ENCODE results near the gene RALY.
A peak's percentile ranks its signal among the peaks of the same experiment; 100 is the strongest.
"Not testable (repeated sequence)": the region's sequence is repeated elsewhere in the genome, so short reads cannot be mapped to it uniquely, and the experiment has no call there.

RALY gene

DNA sequence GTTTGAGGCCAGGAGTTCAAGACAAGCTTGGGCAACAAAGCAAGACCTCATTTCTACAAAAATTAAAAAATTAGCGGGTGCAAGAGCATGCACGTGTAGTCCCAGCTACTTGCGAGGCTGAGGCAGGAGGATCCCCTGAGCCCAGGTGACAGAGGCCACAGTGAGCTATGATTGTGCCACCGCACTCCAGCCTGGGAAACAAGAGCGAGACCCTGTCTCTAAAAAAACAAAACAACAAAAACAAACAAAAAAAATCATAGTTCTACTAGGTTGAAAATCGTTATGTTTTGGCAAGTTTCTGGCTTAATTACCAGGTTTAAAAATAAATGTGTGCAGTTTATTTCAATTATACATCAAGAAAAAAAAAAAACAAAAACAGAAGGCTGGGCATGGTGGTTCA lies 115.7 kb downstream of the RALY start:
- DNase-seq (ENCODE audit: low read depth) = no peak

DNA sequence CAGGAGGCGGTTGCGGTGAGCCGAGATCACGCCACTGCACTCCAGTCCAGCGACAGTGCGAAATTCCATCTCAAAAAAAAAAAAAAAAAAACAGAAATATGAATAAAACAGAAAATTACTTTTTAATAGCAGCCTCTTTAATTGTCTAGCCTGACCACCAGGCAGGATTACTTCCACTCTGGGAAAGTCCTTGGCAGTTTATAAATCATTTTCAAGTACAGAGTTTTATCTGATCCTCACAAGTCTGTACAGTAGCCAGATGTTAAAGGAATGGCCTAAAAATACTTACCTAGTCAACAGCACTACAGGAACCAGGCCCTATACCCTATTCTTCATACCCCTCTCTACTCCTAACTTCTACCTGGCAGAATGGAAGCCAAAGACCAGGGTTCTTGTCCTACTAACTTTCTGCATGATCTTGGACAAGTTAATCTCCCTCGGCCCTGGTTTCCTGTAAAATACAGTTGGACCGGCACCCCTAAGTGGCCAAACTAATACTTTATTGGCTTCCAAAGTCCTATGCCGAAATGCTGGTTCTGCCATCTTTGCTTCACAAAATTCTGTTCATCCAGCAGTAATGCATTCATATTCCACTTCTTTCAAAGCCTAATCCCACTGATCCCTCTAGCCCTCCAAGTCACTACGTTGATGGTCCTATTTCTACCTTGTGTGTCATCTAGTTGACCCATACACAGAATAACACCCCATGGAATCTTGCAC lies 116.5 kb downstream of the RALY start:
- DNase-seq (ENCODE audit: low read depth) = no peak

DNA sequence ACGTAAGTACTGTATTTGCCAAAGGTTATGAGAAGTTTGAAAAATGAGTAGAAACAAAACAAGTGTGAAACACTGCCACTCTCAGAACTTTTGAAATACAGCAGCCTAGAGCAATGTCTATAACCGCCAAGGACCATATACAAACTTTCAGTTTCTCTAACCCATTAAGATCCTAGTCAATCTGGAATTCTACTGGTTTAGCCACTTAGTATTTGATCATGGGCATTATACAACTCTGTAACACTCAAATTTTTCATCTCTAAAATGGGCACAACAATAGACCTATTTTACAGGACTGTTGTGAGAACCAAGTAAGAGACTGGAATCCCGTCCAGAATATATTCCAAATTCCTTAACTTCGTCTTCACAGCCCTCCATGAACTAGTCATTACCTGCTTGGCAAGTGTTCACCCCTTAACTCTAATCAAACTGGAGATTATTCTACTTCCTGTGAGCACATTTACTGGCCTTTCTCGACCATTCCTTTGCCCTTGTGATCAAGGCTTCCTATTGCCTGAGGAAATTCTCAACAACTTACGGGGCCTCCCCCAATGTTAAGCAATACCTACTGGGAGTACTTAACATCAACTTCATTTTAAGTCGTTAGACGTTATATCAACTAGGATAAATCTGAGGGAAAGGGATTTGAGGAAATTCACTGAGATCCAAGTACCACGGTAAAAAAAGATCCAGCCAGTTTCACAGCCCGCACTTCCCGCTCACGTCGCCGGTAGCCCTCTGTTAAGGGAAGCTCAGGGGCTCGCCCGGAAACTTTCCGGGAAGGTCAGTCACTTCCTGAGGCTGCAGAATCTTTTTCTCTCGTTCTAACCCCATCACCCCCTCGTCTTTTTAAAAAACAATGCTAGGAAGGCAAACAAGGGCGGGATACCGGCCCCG lies 117.3 kb downstream of the RALY start:
- DNase-seq (ENCODE audit: low read depth) = no peak

DNA sequence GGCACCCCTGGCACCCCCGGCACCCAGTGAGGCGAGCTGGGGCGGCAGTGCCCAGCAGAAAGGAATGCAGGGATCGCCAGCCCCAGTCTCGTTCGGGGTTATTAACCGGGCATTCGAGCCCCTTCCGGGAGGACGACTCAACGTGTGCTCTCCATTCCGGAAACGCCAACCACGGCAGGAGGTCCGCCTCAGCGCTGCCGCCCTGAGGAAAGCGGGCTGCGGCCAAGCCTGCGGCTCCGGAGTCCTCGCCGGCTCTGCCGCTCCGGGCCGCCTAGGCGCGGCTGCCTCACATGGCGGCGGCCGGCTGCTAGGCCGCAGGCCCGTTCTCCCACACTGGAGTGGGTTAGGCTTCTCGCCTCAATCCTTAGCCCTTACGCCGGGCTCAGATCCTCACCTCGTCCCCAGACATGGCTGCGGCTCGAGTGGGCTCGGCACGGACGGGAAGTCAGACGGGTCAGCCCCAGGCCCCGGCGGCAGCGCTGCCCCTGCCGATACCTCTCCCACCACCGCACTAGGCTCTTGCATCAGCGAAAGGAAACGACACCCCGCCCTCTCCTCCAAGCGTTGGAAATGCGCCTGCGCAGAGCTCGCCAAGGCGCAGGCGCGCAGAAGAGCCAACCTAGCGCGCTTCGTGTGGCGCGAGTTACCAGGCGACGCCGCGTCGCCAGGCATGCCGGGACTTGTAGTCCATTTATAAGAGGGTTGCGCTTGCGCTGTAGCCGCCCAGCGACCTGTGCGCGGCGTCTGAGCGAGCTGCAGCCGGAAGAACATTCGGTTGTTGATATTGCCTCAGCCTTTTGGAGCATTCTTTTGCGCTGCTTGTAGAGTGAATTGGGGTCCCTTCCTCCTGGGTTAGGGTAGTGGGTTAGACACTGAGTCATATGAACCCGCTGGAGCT lies 118.2 kb downstream of the RALY start, which contains the start of gene EIF2S2:
Gene EIF2S2 (minus strand): TSS at position 542 of the 898 bp plus-strand sequence. CDS start 133 bp downstream, at position 409.
- peak; percentile 100 for DNase-seq (ENCODE audit: low read depth)

DNA sequence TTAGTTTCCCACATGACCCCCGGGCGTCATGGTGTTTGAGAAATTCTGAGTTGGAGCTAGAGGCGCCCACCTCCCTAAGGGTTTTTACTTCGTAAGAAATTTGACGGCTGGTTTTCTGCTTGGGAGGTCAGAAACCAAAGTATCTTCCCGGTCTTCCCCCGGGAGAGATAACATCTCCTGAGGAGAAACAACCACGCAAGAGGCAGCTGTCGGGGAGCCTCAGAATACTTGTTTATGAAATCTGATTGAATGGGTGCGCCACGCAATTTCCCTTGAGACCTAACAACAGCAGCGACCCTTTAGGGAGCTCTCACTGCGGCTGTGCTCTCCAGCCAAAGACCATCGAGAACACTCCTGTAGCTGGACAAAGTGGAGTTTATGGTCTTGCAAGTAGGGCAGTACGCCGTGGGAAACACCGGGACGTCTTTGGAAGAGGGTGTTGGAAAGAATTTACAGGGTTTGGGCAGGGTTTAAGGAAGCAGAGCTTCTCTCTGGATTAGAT lies 118.9 kb downstream of the RALY start:
- peak; percentile 52 for DNase-seq (ENCODE audit: low read depth)

DNA sequence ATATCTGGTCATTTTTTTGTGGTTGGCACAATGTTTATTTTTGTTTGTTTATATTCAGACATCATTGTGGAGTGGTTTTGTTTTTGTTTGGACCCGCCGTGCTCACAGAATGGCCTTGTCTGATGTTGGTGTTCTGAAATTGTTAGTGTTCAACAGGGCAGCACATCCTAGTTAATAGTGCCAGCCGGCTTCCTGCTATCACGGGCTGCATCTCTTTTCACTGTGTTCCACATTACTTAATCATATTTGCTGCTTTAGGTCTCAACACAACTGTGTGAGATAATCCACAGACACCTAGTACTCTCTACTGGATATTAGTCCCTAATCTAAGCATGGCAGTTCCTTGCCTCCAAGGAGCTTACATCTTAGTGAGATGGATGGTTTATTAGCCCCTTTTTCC lies 121.1 kb downstream of the RALY start:
- DNase-seq (ENCODE audit: low read depth) = no peak

DNA sequence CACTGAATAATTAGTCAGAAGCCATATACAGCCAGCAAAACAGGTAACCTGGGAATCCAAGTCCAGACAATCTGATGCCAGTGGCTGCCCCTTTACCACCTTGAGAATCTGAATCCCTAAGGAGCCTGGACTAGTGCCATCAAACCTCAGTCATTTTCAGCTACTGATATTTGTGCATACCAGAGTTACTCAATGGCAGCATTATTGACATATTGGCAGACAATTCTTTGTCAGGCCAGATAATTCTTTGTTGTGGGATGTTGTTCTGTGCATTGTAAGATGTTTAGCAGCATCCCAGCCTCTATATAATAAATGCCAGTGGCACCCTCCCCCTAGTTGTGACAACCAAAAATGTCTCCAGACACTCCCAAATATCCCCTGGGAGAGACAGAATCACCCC lies 121.5 kb downstream of the RALY start:
- no peak for DNase-seq (ENCODE audit: low read depth)

DNA sequence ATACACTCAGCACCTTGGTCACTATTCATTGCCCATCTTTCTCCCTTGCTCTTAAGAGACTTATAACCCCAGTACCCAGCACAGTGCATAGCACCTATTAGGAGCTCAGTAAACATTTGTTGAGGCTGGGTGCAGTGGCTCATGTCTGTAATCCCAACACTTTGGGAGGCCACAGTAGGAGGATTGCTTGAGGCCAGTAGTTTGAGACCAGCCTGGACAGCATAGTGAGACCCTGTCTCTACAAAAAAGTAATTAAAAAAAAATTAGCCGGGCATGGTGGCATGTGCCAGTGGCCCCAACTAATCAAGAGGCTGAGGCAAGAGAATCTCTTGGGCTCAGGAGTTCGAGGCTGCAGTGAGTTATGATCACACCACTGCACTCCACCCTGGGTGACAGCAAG lies 126.5 kb downstream of the RALY start:
- no peak for DNase-seq (ENCODE audit: low read depth)

DNA sequence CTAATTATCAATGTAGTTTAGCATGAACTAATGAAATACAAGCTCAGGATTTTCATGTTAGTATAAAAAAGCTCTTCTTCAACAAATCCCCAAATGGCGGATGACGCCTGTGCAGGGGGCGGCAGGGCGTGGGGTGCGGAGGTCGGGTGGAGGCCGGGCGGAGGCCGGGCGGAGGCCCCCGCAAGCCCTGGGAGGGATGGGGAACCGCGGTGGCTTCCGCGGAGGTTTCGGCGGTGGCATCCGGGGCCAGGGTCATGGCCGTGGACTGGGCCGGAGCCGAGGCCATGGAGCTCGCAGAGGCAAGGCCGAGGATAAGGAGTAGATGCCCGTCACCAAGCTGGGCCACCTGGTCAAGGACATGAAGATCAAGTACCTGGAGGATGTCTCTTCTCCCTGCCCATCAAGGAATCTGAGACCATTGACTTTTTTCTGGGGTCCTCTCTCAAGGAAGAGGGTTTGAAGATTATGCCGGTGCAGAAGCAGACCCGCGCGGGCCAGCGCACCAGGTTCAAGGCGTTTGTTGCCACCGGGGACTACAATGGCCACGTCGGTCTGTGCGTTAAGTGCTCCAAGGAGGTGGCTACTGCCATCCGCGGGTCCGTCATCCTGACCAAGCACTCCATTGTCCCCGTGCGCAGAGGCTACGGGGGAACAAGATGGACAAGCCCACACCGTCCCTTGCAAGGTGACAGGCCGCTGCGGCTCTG lies 128.7 kb downstream of the RALY start:
- no peak for DNase-seq (ENCODE audit: low read depth)

DNA sequence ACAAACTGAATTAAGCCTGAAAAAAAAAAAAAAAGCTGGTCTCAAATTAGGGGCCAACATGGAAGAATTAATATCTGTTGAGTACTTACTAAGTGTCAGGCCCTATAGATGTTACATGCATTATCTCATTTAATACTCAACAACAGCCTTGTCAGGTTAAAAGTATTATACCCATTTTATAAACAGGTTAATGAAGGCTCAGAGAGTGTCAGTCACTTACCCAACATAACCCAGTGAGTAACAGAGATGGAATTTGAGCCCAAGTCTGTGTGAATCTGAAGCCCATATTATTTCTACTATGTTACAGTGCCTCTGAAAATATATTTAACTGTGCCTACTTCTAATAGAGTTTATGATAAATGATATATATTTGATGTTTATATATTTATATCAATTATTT lies 129.6 kb downstream of the RALY start:
- no peak for DNase-seq (ENCODE audit: low read depth)

DNA sequence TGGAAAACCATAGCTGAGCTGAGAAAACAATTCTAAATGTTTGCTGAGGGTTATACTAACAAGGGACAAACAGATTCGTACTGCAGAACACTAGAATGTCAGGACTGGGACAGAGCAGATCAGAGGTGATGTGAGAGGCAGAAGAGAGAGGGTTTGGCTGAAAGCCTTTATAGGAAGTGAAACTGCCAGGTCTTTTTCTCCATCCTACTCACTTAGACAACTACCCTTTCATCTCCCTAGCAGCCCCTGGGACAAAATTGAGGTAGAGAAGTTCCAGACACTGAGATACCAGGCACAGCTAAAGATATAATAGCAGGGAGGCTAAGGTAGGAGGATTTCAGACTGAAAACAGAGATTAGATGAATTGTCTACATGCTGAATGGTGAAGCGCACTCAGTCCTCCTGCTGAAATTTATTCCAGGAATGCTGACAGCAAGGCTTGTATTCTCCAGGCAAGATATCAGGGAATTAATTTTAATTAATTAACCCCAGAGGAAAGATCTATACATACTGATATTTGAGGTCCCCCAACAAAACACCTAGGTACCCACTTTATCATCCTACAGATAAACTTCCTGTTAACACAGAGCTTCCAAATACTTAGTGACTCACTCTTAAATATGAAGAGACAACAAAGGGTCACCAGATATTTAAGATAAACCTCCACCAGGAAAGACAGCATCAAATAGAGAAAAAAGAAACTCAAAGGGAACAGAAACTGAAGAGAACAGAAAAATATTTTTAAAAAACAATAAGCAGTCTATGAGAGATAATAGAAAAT lies 130.9 kb downstream of the RALY start:
- DNase-seq (ENCODE audit: low read depth) = no peak

DNA sequence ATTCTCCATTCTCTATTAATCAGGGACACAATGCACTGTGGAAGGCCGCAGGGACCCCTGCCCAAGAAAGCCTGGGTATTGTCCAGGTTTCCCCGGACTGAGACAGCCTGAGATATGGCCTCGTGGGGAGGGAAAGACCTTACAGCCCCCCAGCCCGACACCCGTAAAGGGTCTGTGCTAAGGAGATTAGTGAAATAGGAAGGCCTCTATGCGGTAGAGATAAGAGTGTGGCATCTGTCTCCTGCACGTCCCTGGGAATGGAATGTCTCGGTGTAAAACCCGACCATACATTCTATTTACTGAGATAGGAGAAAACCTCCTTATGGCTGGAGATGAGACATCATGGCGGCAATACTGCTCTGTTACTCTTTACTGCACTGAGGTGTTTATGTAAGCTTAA lies 134.1 kb downstream of the RALY start:
- peak; percentile 68 for DNase-seq (ENCODE audit: low read depth)

DNA sequence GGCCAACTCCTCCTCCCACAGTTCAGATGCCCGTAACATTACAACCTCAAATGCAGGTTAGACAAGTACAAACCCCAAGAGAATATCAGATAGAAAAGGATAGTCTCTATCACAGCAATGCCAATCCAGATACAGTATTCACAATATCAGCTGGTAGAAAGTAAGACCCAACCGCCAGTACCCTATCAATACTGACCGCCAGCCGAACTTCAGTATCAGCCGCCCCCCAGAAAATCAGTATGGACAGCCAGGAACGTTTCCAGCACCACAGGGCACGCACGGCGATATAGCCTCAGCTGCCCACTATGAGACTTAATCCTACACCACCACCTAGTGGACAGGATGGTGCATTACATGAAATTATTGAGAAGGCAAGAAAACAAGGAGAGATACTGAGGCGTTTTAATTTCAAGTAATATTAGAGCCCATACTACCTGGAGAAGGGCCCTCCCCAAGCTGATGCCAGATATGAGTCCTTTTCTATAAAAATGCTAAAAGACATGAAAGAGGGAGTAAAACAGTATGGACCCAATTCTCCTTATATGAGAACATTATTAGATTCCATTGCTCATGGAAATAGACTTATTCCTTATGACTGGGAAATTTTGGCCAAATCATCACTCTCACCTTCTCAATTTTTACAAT lies 135.9 kb downstream of the RALY start:
- DNase-seq (ENCODE audit: low read depth) = peak; percentile 68

DNA sequence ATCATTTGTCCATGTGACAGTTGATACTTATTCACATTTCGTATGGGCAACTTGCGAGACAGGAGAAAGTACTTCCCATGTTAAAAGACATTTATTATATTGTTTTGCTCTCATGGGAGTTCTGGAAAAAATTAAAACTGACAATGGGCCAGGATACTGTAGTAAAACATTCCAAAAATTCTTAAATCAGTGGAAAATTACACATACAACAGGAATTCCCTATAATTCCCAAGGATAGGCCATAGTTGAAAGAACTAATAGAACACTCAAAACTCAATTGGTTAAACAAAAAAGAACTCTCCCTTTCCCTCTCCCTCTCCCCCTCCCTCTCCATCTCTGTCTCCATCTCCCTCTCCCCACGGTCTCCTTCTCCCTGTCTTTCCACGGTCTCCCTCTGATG lies 137.8 kb downstream of the RALY start:
- DNase-seq (ENCODE audit: low read depth) = no peak

DNA sequence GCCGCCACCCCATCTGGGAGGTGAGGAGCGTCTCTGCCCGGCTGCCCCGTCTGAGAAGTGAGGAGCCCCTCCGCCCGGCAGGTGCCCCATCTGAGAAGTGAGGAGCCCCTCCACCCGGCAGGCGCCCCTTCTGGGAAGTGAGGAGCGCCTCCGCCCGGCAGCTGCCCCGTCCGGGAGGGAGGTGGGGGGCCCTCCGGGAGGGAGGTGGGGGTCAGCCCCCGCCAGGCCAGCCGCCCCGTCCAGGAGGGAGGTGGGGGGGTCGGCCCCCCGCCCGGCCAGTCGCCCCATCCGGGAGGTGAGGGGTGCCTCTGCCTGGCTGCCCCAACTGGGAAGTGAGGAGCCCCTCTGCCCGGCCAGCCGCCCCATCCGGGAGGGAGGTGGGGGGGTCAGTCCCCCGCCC lies 138.8 kb downstream of the RALY start:
- not testable (repeated sequence) for DNase-seq (ENCODE audit: low read depth)

DNA sequence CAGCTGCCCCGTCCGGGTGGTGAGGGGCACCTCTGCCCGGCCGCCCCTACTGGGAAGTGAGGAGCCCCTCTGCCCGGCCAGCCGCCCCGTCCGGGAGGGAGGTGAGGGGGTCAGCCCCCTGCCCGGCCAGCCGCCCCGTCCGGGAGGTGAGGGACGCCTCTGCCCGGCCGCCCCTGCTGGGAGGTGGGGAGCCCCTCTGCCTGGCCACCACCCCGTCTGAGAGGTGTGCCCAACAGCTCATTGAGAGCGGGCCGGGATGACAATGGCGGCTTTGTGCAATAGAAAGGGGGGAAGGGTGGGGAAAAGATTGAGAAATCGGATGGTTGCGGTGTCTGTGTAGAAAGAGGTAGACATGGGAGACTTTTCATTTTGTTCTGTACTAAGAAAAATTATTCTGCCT lies 139.2 kb downstream of the RALY start:
- DNase-seq (ENCODE audit: low read depth) = not testable (repeated sequence)

DNA sequence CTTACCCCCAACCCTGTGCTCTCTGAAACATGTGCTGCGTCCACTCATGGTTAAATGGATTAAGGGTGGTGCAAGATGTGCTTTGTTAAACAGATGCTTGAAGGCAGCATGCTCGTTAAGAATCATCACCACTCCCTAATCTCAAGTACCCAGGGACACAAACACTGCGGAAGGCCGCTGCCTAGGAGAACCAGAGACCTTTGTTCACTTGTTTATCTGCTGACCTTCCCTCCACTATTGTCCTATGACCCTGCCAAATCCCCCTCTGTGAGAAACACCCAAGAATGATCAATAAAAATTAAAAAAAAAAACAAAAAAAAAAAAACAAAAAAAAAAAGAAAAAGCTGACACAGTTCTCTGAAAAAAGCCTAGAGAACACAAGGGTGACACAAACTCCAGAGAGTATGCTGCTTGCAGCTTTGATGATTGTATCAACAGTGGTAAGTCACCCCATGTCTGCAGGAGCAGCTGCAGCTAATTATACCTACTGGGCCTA lies 139.7 kb downstream of the RALY start:
- DNase-seq (ENCODE audit: low read depth) = not testable (repeated sequence)
